K562 (cell line): ENCODE measurements around the gene PDZRN3.

Experiments
- FOXO4 ChIP-seq: fragments of 450-650 bp; formaldehyde crosslinking; IDR thresholded peaks from 2 replicates; pipeline ENCODE4 v1.4.0; 2020; ENCODE audit warnings: mild to moderate bottlenecking, moderate library complexity
- ZBTB5 ChIP-seq: fragments of 450-650 bp; IDR thresholded peaks from 2 replicates; pipeline ENCODE4 v1.6.1; 2017; ENCODE audit warnings: antibody characterized with exemption

GRCh38 chr3:73509816-73510215, 114.9 kb downstream of the PDZRN3 start:
- TF ChIP-seq ZBTB5 (no peak), FOXO4 (no peak)
